DOHH2 (cell line): Measurements from ENCODE around the gene PCSK5.

Experiments used
- H3F3A ChIP-seq: fragments of 200-600 bp; sonication (generic), shearing (Covaris generic); 2 replicates; pipeline ENCODE4 v1.6.0; 2016; ENCODE audit warnings: antibody characterized with exemption, mild to moderate bottlenecking; ENCODE audit not compliant: control insufficient read depth, insufficient read depth
- H3K27ac ChIP-seq: fragments of 200-600 bp; sonication (generic); 2 replicates; pipeline ENCODE4 v1.5.1; 2014; ENCODE audit warnings: low read depth, mild to moderate bottlenecking, low read length, moderate library complexity
- H3K27me3 ChIP-seq: fragments of 200-600 bp; sonication (generic); 2 replicates; pipeline ENCODE4 v1.6.1; 2014; ENCODE audit warnings: mild to moderate bottlenecking, low read length, mixed read lengths; ENCODE audit not compliant: control insufficient read depth
- H3K36me3 ChIP-seq: fragments of 200-600 bp; sonication (generic); 2 replicates; pipeline ENCODE4 v1.6.1; 2014; ENCODE audit warnings: mild to moderate bottlenecking, low read length, moderate library complexity, mixed read lengths; ENCODE audit not compliant: control insufficient read depth
- H3K4me1 ChIP-seq: fragments of 200-600 bp; sonication (generic); 2 replicates; pipeline ENCODE4 v1.6.1; 2014; ENCODE audit warnings: mild to moderate bottlenecking, low read length, mixed read lengths; ENCODE audit not compliant: control insufficient read depth
- H3K4me2 ChIP-seq: fragments of 200-600 bp; sonication (generic); 2 replicates; pipeline ENCODE4 v1.6.0; 2014; ENCODE audit warnings: mild to moderate bottlenecking, low read length, moderate library complexity
- H3K4me3 ChIP-seq: fragments of 200-600 bp; sonication (generic); 2 replicates; pipeline ENCODE4 v1.5.1; 2014; ENCODE audit warnings: mild to moderate bottlenecking, low read length, mixed read lengths
- H3K79me2 ChIP-seq: fragments of 200-600 bp; sonication (generic); 2 replicates; pipeline ENCODE4 v1.6.1; 2014; ENCODE audit warnings: mild to moderate bottlenecking, low read length, mixed read lengths; ENCODE audit not compliant: control insufficient read depth
- H3K9me2 ChIP-seq: fragments of 200-600 bp; sonication (generic); replicated peaks from 2 replicates; pipeline ENCODE4 v1.6.1; 2014; ENCODE audit warnings: mild to moderate bottlenecking, low read length, mixed read lengths; ENCODE audit not compliant: control insufficient read depth
- H3K9me3 ChIP-seq: fragments of 200-600 bp; sonication (generic); 2 replicates; pipeline ENCODE4 v1.6.1; 2014; ENCODE audit warnings: antibody characterized with exemption, low read length, mixed read lengths; ENCODE audit not compliant: control insufficient read depth, insufficient read depth
- H4K20me1 ChIP-seq: fragments of 200-600 bp; sonication (generic); 2 replicates; pipeline ENCODE4 v1.6.0; 2014; ENCODE audit warnings: low read depth, mild to moderate bottlenecking, antibody characterized with exemption, low read length, moderate library complexity; ENCODE audit not compliant: control insufficient read depth, insufficient read depth
- EZH2phosphoT487 ChIP-seq: fragments of 200-600 bp; sonication (generic); IDR thresholded peaks from 2 replicates; pipeline ENCODE4 v1.6.1; 2017; ENCODE audit warnings: borderline replicate concordance, mild to moderate bottlenecking, antibody characterized with exemption, low read length, moderate library complexity, mixed read lengths
- TF ChIP-seq, protein P1 (sequence below): fragments of 200-600 bp; sonication (generic); IDR thresholded peaks from one replicate; pipeline ENCODE4 v1.5.1; 2014; ENCODE audit warnings: antibody characterized with exemption, mild to moderate bottlenecking, low read depth, low read length; ENCODE audit not compliant: poor library complexity, severe bottlenecking

PCSK5 gene

GRCh38 chr9:76267284-76267652 is 376.8 kb downstream of the PCSK5 start:
- no peak overlapping the region for H3K4me2 ChIP-seq

GRCh38 chr9:76269789-76270188 is 379.3 kb downstream of the PCSK5 start:
- no peaks in the 10 kb centered on the region for H3K9me2 ChIP-seq
- TF ChIP-seq, protein P1, sequence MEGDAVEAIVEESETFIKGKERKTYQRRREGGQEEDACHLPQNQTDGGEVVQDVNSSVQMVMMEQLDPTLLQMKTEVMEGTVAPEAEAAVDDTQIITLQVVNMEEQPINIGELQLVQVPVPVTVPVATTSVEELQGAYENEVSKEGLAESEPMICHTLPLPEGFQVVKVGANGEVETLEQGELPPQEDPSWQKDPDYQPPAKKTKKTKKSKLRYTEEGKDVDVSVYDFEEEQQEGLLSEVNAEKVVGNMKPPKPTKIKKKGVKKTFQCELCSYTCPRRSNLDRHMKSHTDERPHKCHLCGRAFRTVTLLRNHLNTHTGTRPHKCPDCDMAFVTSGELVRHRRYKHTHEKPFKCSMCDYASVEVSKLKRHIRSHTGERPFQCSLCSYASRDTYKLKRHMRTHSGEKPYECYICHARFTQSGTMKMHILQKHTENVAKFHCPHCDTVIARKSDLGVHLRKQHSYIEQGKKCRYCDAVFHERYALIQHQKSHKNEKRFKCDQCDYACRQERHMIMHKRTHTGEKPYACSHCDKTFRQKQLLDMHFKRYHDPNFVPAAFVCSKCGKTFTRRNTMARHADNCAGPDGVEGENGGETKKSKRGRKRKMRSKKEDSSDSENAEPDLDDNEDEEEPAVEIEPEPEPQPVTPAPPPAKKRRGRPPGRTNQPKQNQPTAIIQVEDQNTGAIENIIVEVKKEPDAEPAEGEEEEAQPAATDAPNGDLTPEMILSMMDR, result no peak
- TF ChIP-seq EZH2phosphoT487, result no peak
- no peak overlapping the region for H3K4me2 ChIP-seq
- no peaks in the 10 kb centered on the region for H3K27me3 ChIP-seq
- no peaks in the 10 kb centered on the region for H3F3A ChIP-seq
- H3K27ac ChIP-seq, result no peak overlapping the region
- H3K36me3 ChIP-seq, result no peaks in the 10 kb centered on the region
- no peak overlapping the region for H3K4me3 ChIP-seq
- no peaks in the 10 kb centered on the region for H4K20me1 ChIP-seq
- no peaks in the 10 kb centered on the region for H3K9me3 ChIP-seq
- no peaks in the 10 kb centered on the region for H3K4me1 ChIP-seq
- no peaks in the 10 kb centered on the region for H3K79me2 ChIP-seq

More at GRCh38 chr9:76267284-76267652, 376.8 kb downstream of the PCSK5 start:
- no peaks in the 10 kb centered on the region for H3K4me1 ChIP-seq
- no peaks in the 10 kb centered on the region for H3K9me2 ChIP-seq
- no peaks in the 10 kb centered on the region for H4K20me1 ChIP-seq
- no peaks in the 10 kb centered on the region for H3K9me3 ChIP-seq
- H3K36me3 ChIP-seq, result no peaks in the 10 kb centered on the region
- no peak overlapping the region for H3K4me3 ChIP-seq
- H3K79me2 ChIP-seq, result no peaks in the 10 kb centered on the region
- TF ChIP-seq, protein P1, result no peak
- TF ChIP-seq EZH2phosphoT487, result no peak
- H3K27ac ChIP-seq, result no peak overlapping the region
- no peaks in the 10 kb centered on the region for H3K27me3 ChIP-seq
- no peaks in the 10 kb centered on the region for H3F3A ChIP-seq

DNA sequence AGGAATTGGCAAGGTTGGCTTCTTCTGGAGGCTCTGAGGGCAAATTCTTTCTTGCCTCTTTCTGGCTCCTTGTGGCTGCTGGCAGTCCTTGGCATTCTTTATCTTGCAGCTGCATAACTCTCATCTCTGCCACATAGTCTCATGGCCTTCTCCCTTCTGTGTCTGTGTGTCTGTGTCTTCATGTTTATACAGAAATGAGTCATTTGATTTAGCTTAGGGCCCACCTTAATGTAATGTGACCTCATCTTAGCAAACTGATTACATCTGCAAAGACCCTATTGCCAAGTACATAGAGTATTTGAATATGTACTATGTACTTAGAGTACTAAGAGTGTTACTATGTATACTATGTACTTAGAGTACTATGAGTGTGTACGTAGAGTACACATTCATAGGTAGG is 381.3 kb downstream of the PCSK5 start:
- TF ChIP-seq EZH2phosphoT487, result no peak
- Histone ChIP-seq H3K9me2 (no peaks in the 10 kb centered on the region), H3K4me2 (no peak overlapping the region), H3K27me3 (no peaks in the 10 kb centered on the region), H3K4me3 (no peak overlapping the region), H3K9me3 (no peaks in the 10 kb centered on the region), H3K36me3 (no peaks in the 10 kb centered on the region), H3F3A (no peaks in the 10 kb centered on the region), H3K4me1 (no peaks in the 10 kb centered on the region), H3K27ac (no peak overlapping the region), H4K20me1 (no peaks in the 10 kb centered on the region), H3K79me2 (no peaks in the 10 kb centered on the region)

DNA sequence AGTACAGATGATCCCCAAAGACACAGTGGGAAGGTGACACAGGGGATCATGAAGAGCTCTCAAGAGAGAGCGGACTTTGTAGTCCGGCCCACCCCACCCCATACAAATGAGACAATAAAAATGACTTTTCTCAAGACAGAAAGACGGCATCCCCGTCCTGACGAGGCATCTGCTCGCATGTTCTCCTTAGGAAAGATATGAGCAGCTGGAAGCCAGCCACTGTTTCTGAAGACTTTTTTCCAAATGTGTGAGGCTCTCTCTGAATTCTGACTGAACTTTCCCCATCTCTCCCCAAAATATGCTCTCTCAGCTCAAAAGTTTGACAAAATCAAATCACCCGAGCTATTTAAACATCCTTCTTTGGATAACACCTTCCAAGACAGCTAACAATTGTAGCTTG is 398.6 kb downstream of the PCSK5 start:
- H4K20me1 ChIP-seq, result no peaks in the 10 kb centered on the region
- H3K4me2 ChIP-seq, result no peak overlapping the region
- no peaks in the 10 kb centered on the region for H3F3A ChIP-seq
- H3K9me2 ChIP-seq, result no peaks in the 10 kb centered on the region
- no peaks in the 10 kb centered on the region for H3K79me2 ChIP-seq
- H3K4me3 ChIP-seq, result no peak overlapping the region
- no peak overlapping the region for H3K27ac ChIP-seq
- no peaks in the 10 kb centered on the region for H3K4me1 ChIP-seq
- H3K27me3 ChIP-seq, result no peaks in the 10 kb centered on the region
- no peaks in the 10 kb centered on the region for H3K9me3 ChIP-seq
- H3K36me3 ChIP-seq, result no peaks in the 10 kb centered on the region
- no peak for TF ChIP-seq EZH2phosphoT487
- TF ChIP-seq, protein P1, result no peak
